ENCODE results near the gene PHF21A. TPM values are rescaled to one million over a fixed set of nuclear protein-coding genes. Genes with fewer than 3 reads are reported as not detected.

The PHF21A gene
- total and polyA plus RNA-seq, 10 of the 15 experiments (the other 5 are each of a cell fraction or from before 2014, with no cell fraction given) = 2.6 to 37.2 (median 16.0) TPM

DNA sequence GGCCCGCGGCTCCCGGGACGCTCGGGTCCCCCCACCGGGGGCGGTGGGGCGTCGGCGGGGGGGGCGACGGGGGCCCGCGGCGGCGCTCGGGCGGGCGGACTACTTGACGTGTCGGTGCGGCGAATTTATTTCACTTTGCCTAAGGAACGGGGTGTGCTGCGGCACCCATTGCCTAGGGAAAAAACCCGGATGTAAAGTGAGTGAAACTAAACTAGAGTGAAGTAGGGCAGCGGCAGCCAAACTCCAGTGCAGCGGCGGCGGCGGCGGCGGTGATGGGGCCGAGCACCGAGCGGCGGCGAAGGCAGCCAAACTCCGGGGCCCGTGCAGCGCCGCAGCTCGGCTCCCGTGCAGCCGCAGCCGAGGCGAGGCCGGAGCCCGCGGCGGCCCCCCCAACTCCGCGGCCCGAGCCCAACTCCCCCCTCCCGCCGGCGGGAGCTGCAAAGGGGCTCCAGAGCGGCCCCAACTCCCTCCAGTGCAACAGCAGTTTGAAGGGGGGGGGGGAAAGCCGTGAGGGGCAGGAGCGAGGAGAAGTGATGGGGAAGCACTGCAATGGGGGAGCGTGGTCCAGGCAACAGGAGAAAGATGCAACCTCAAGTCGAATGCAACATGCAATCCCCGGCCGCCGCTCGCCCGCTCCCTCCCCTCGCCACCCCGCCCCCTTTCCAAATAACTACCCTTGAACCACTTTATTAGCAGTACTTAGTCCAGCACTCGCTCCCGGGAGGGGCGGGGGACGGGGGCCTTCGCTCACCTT, 647 bp upstream of the PHF21A start (continued):
- no peak for TF ChIP-seq FOXM1 (IDR thresholded peaks at IDR 0.05; ENCODE audit: low read depth, low read length)
- no peak for TF ChIP-seq GABPA (IDR thresholded peaks at IDR 0.05; ENCODE audit: low read depth)
- TF ChIP-seq, protein P1, sequence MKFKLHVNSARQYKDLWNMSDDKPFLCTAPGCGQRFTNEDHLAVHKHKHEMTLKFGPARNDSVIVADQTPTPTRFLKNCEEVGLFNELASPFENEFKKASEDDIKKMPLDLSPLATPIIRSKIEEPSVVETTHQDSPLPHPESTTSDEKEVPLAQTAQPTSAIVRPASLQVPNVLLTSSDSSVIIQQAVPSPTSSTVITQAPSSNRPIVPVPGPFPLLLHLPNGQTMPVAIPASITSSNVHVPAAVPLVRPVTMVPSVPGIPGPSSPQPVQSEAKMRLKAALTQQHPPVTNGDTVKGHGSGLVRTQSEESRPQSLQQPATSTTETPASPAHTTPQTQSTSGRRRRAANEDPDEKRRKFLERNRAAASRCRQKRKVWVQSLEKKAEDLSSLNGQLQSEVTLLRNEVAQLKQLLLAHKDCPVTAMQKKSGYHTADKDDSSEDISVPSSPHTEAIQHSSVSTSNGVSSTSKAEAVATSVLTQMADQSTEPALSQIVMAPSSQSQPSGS (IDR thresholded peaks at IDR 0.05; ENCODE audit: low read length) = no peak
- no peak for TF ChIP-seq CBFB (IDR thresholded peaks at IDR 0.05; ENCODE audit: low read depth)
- TF ChIP-seq EZH2 (IDR thresholded peaks at IDR 0.05; ENCODE audit: borderline replicate concordance, control insufficient read depth, low read depth, low read length) = no peak
- TF ChIP-seq MYC (IDR thresholded peaks at IDR 0.05; ENCODE audit: insufficient read depth, insufficient read length, insufficient replicate concordance, low read length, severe bottlenecking) = no peak
- TF ChIP-seq BHLHE40 (IDR thresholded peaks at IDR 0.05; ENCODE audit: borderline replicate concordance in 1 of 2, low read depth in 2 of 2, low read length in 1 of 2) = peak in 1 of 2 experiments; percentile 91; a peak in 2 of 4 replicates
- TF ChIP-seq CBX3 (IDR thresholded peaks at IDR 0.05; ENCODE audit: borderline replicate concordance, low read depth) = no peak
- no peak for TF ChIP-seq CBX5 (IDR thresholded peaks at IDR 0.05; ENCODE audit: low read depth)
- TF ChIP-seq SUPT20H (IDR thresholded peaks at IDR 0.05; ENCODE audit: borderline replicate concordance, control insufficient read depth, low read depth, low read length) = no peak
- TF ChIP-seq RCOR1 (conservative IDR thresholded peaks at IDR 0.05; ENCODE audit: low read depth, low read length) = peak; percentile 98
- TF ChIP-seq RAD51 (IDR thresholded peaks at IDR 0.05) = no peak
- TF ChIP-seq FOS (IDR thresholded peaks at IDR 0.05; ENCODE audit: borderline replicate concordance, extremely low read depth, insufficient read length) = no peak
- TF ChIP-seq CREB1 (IDR thresholded peaks at IDR 0.05; ENCODE audit: low read depth) = peak; percentile 71
- TF ChIP-seq NFIC (IDR thresholded peaks at IDR 0.05; ENCODE audit: low read depth, low read length) = no peak
- no peak for TF ChIP-seq POLR2AphosphoS2 (IDR thresholded peaks at IDR 0.05; ENCODE audit: low read depth, low read length)
- peak; percentile 78 for TF ChIP-seq GATAD2B (conservative IDR thresholded peaks at IDR 0.05; ENCODE audit: low read depth)
- TF ChIP-seq YBX1 (IDR thresholded peaks at IDR 0.05) = no peak
- TF ChIP-seq NFYA (IDR thresholded peaks at IDR 0.05; ENCODE audit: borderline replicate concordance, low read depth, low read length) = no peak
- 0 out of 4 replicates have a peak, but pooled peaks of 1 of the 2 experiments have one; percentile 18 for TF ChIP-seq IKZF2 (IDR thresholded peaks at IDR 0.05)
- TF ChIP-seq WRNIP1 (IDR thresholded peaks at IDR 0.05; ENCODE audit: borderline replicate concordance, low read depth, low read length) = no peak
- TF ChIP-seq NR2F1 (conservative IDR thresholded peaks at IDR 0.05) = no peak; the same call in 1 of the 2 replicates
- no peak for TF ChIP-seq ESRRA (IDR thresholded peaks at IDR 0.05; ENCODE audit: low read length)
- TF ChIP-seq ATF7 (IDR thresholded peaks at IDR 0.05; ENCODE audit: low read depth) = no peak
- peak; percentile 37; the same call in 1 of the 2 replicates for TF ChIP-seq CREM (IDR thresholded peaks at IDR 0.05; ENCODE audit: low read depth)
- no peak for TF ChIP-seq ZNF217 (IDR thresholded peaks at IDR 0.05)
- TF ChIP-seq CHD1 (IDR thresholded peaks at IDR 0.05; ENCODE audit: low read depth, low read length) = no peak
- TF ChIP-seq BRCA1 (IDR thresholded peaks at IDR 0.05; ENCODE audit: low read depth, low read length) = no peak
- 0 out of 3 replicates have a peak, but pooled peaks of 1 of the 2 experiments have one; percentile 42 for TF ChIP-seq EGR1 (IDR thresholded peaks at IDR 0.05; ENCODE audit: borderline replicate concordance in 1 of 2, low read depth in 2 of 2, low read length in 2 of 2)
- TF ChIP-seq SREBF2 (IDR thresholded peaks at IDR 0.05; ENCODE audit: low read length) = no peak
- TF ChIP-seq MEF2B (IDR thresholded peaks at IDR 0.05; ENCODE audit: partially characterized antibody, poor library complexity, severe bottlenecking) = no peak
- TF ChIP-seq YY1 (IDR thresholded peaks at IDR 0.05; ENCODE audit: low read depth, low read length) = peak; percentile 79
- no peak for TF ChIP-seq ZNF622 (IDR thresholded peaks at IDR 0.05)
- TF ChIP-seq STAT1 (conservative IDR thresholded peaks at IDR 0.05) = no peak

All from GM12878 (cell line).